ENCODE measurements around the gene CCT3. TPM values are rescaled to one million over a fixed set of nuclear protein-coding genes. Genes with fewer than 3 reads are reported as not detected.

The CCT3 gene
- total RNA-seq, 1 experiment from 2014 or later = 340 TPM

- Mint-ChIP-seq H3K27me3 (ENCODE audit: insufficient read depth, unreplicated experiment) (no peaks in the 10 kb centered on the region), H3K9me3 (ENCODE audit: unreplicated experiment) (no peaks in the 10 kb centered on the region), H3K36me3 (ENCODE audit: insufficient read depth, unreplicated experiment) (peaks cover 4% of the 10 kb centered on the region), H3K4me3 (ENCODE audit: unreplicated experiment) (no peak overlapping the region), H3K4me1 (ENCODE audit: low read depth, unreplicated experiment) (peaks cover 9% of the 10 kb centered on the region), H3K27ac (ENCODE audit: unreplicated experiment) (no peak overlapping the region)
- Histone ChIP-seq H3K27me3 (replicated peaks; ENCODE audit: control insufficient read depth, insufficient read depth, low read length) (no peaks in the 10 kb centered on the region), H3K36me3 (ENCODE audit: control insufficient read depth, insufficient read depth, low read length) (no peaks in the 10 kb centered on the region), H3K9me3 (no peaks in the 10 kb centered on the region), H3K4me3 (ENCODE audit: low read depth, low read length) (no peak overlapping the region), H3K4me1 (0 out of 2 replicates have a peak, but pooled peaks cover 3% of the 10 kb centered on the region)
- BruUV-seq (replicated peaks) = no TSS peak
- intact Hi-C loops (cut with micrococcal nuclease; ENCODE audit: unreplicated experiment) = no loop called here
- ChIA-PET POLR2A (no interaction called here), CTCF (interaction anchor here (0.6 to 1.8 kb wide), 4 partner anchors 12 to 26 kb away, joined by 3 to 12 read pairs (median 6); no protein-coding TSS in a partner anchor)
- no peak for DNase-seq
- no peak for TF ChIP-seq CTCF (IDR thresholded peaks at IDR 0.05; ENCODE audit: insufficient read depth in 1 of 2, low read depth in 1 of 2, low read length in 1 of 2, severe bottlenecking in 1 of 2, unreplicated experiment in 1 of 2)
Measured at GRCh38 chr1:156359249-156359648, 21.2 kb upstream of the CCT3 start.

- H3K27me3 Mint-ChIP-seq (ENCODE audit: insufficient read depth, unreplicated experiment) = no peaks in the 10 kb centered on the region
- no peak for DNase-seq
- intact Hi-C loops (cut with micrococcal nuclease; ENCODE audit: unreplicated experiment) = no loop called here
- POLR2A ChIA-PET = no interaction called here
- peaks cover 9% of the 10 kb centered on the region for H3K4me1 Mint-ChIP-seq (ENCODE audit: low read depth, unreplicated experiment)
- CTCF ChIA-PET = interaction anchor here (0.6 to 1.8 kb wide), 4 partner anchors 12 to 27 kb away, joined by 3 to 12 read pairs (median 6); no protein-coding TSS in a partner anchor
- H3K27me3 ChIP-seq (replicated peaks; ENCODE audit: control insufficient read depth, insufficient read depth, low read length) = no peaks in the 10 kb centered on the region
- H3K36me3 Mint-ChIP-seq (ENCODE audit: insufficient read depth, unreplicated experiment) = peaks cover 4% of the 10 kb centered on the region
- H3K4me1 ChIP-seq = 0 out of 2 replicates have a peak, but pooled peaks cover 3% of the 10 kb centered on the region
- H3K9me3 Mint-ChIP-seq (ENCODE audit: unreplicated experiment) = no peaks in the 10 kb centered on the region
- H3K4me3 ChIP-seq (ENCODE audit: low read depth, low read length) = no peak overlapping the region
- no peaks in the 10 kb centered on the region for H3K9me3 ChIP-seq
- H3K4me3 Mint-ChIP-seq (ENCODE audit: unreplicated experiment) = no peak overlapping the region
- BruUV-seq (replicated peaks) = no TSS peak
- H3K27ac Mint-ChIP-seq (ENCODE audit: unreplicated experiment) = no peak overlapping the region
- TF ChIP-seq CTCF (IDR thresholded peaks at IDR 0.05; ENCODE audit: insufficient read depth in 1 of 2, low read depth in 1 of 2, low read length in 1 of 2, severe bottlenecking in 1 of 2, unreplicated experiment in 1 of 2) = no peak
- no peaks in the 10 kb centered on the region for H3K36me3 ChIP-seq (ENCODE audit: control insufficient read depth, insufficient read depth, low read length)
Measured at GRCh38 chr1:156358641-156359040, 20.5 kb upstream of the CCT3 start.

GRCh38 chr1:156357977-156358376, 19.9 kb upstream of the CCT3 start:
- Mint-ChIP-seq H3K4me1 (ENCODE audit: low read depth, unreplicated experiment) (peaks cover 9% of the 10 kb centered on the region), H3K27ac (ENCODE audit: unreplicated experiment) (no peak overlapping the region), H3K4me3 (ENCODE audit: unreplicated experiment) (no peak overlapping the region), H3K27me3 (ENCODE audit: insufficient read depth, unreplicated experiment) (no peaks in the 10 kb centered on the region), H3K36me3 (ENCODE audit: insufficient read depth, unreplicated experiment) (peaks cover 4% of the 10 kb centered on the region), H3K9me3 (ENCODE audit: unreplicated experiment) (no peaks in the 10 kb centered on the region)
- TF ChIP-seq CTCF (IDR thresholded peaks at IDR 0.05; ENCODE audit: insufficient read depth in 1 of 2, low read depth in 1 of 2, low read length in 1 of 2, severe bottlenecking in 1 of 2, unreplicated experiment in 1 of 2) = no peak
- no peak for DNase-seq
- POLR2A ChIA-PET = no interaction called here
- intact Hi-C loops (cut with micrococcal nuclease; ENCODE audit: unreplicated experiment) = loop anchor here (1.0 to 2.0 kb wide), 5 partner anchors 13 to 86 kb away; partner anchors contain the start of genes CCT3 and TSACC
- no peaks in the 10 kb centered on the region for H3K36me3 ChIP-seq (ENCODE audit: control insufficient read depth, insufficient read depth, low read length)
- CTCF ChIA-PET = interaction anchor here (1.7 to 1.8 kb wide), 2 partner anchors 14 to 21 kb away, joined by 5 to 7 read pairs; no protein-coding TSS in a partner anchor
- H3K4me3 ChIP-seq (ENCODE audit: low read depth, low read length) = no peak overlapping the region
- no TSS peak for BruUV-seq (replicated peaks)
- no peaks in the 10 kb centered on the region for H3K9me3 ChIP-seq
- no peaks in the 10 kb centered on the region for H3K27me3 ChIP-seq (replicated peaks; ENCODE audit: control insufficient read depth, insufficient read depth, low read length)
- 0 out of 2 replicates have a peak, but pooled peaks cover 3% of the 10 kb centered on the region for H3K4me1 ChIP-seq

Measured in Caco-2 (cell line).